Right ventricle myocardium superior (tissue), 1 donor: ENCODE results near the gene AFAP1. TPM values are rescaled to one million over a fixed set of nuclear protein-coding genes. Genes with fewer than 3 reads are reported as not detected.
A peak's percentile ranks its signal among the peaks of the same experiment; 100 is the strongest.

Experiments used
- ATAC-seq: fragments of 200-7000 bp; cut with Tn5 transposase; one replicate; pipeline ENCODE4 v1.9.1; 2020; ENCODE audit warnings: mild to moderate bottlenecking; ENCODE audit not compliant: poor library complexity
- DNase-seq: peaks from one replicate; pipeline ENCODE4 v3.0.0-alpha.2; 2020
- intact Hi-C: fragments of 100-400 bp; cut with DNase I; formaldehyde crosslinking; loops from one replicate; pipeline ENCODE4 v1.11.2; 2022
- total RNA-seq: library from RNA; stranded (reverse); fragmentation: NEBNext Ultra II Directional; extraction: Animal tissue kit (Norgen Biotek cat#: 25700); gene quantifications from one replicate; pipeline ENCODE4 v1.2.1, GENCODE V29; 2021
- donor health status: DM: no; HTN: yes; CAD: no; lungs with severe emphysema.

AFAP1 gene
- total RNA-seq, 1 donor from 2014 or later = 6.2 TPM

GRCh38 chr4:7805533-7806337 lies 133.9 kb downstream of the AFAP1 start:
- intact Hi-C loops = loop anchor here (2.0 kb wide), 1 partner anchor 183 kb away; no protein-coding TSS in a partner anchor
- peak; percentile 71 for ATAC-seq
- DNase-seq = peak; percentile 79

GRCh38 chr4:7804756-7805385 lies 134.8 kb downstream of the AFAP1 start:
- DNase-seq (no peak), ATAC-seq (no peak)
- intact Hi-C loops = loop anchor here (2.0 kb wide), 1 partner anchor 184 kb away; no protein-coding TSS in a partner anchor

GRCh38 chr4:7803992-7804755 lies 135.5 kb downstream of the AFAP1 start:
- DNase-seq (peak; percentile 89), ATAC-seq (peak; percentile 42)
- intact Hi-C loops = loop anchor here (2.0 kb wide), 1 partner anchor 185 kb away; no protein-coding TSS in a partner anchor

GRCh38 chr4:7803371-7803770 lies 136.3 kb downstream of the AFAP1 start:
- no peak for ATAC-seq
- DNase-seq = no peak
- intact Hi-C loops = no loop called here

- ATAC-seq (peak; percentile 65), DNase-seq (peak; percentile 85)
- intact Hi-C loops = loop anchor here (1.0 kb wide), 1 partner anchor 41 kb away; no protein-coding TSS in a partner anchor
Observed at GRCh38 chr4:7802093-7802726, 137.5 kb downstream of the AFAP1 start.

- ATAC-seq = no peak
- intact Hi-C loops = loop anchor here (1.0 kb wide), 1 partner anchor 40 kb away; no protein-coding TSS in a partner anchor
- no peak for DNase-seq
Observed at GRCh38 chr4:7801641-7802040, 138.0 kb downstream of the AFAP1 start.

- DNase-seq = no peak
- ATAC-seq = no peak
- intact Hi-C loops = no loop called here
Observed at GRCh38 chr4:7801001-7801400, 138.7 kb downstream of the AFAP1 start.

- DNase-seq (no peak), ATAC-seq (no peak)
- intact Hi-C loops = no loop called here
Observed at GRCh38 chr4:7800410-7800809, 139.3 kb downstream of the AFAP1 start.

GRCh38 chr4:7799736-7800135 lies 139.9 kb downstream of the AFAP1 start:
- ATAC-seq = no peak
- intact Hi-C loops = no loop called here

GRCh38 chr4:7799306-7799705 lies 140.4 kb downstream of the AFAP1 start:
- ATAC-seq = no peak
- DNase-seq = no peak
- intact Hi-C loops = no loop called here

More at GRCh38 chr4:7799736-7800135, 139.9 kb downstream of the AFAP1 start:
- no peak for DNase-seq

- intact Hi-C loops = no loop called here
- DNase-seq (no peak), ATAC-seq (no peak)
Observed at GRCh38 chr4:7798178-7798995, 141.3 kb downstream of the AFAP1 start.

GRCh38 chr4:7797330-7797729 lies 142.3 kb downstream of the AFAP1 start:
- intact Hi-C loops = no loop called here
- DNase-seq (no peak), ATAC-seq (no peak)

- DNase-seq (no peak), ATAC-seq (no peak)
- intact Hi-C loops = no loop called here
Observed at GRCh38 chr4:7795983-7796382, 143.7 kb downstream of the AFAP1 start.

- ATAC-seq (no peak), DNase-seq (no peak)
- intact Hi-C loops = no loop called here
Observed at GRCh38 chr4:7793186-7793585, 146.5 kb downstream of the AFAP1 start.

- ATAC-seq = no peak
- intact Hi-C loops = no loop called here
- DNase-seq = no peak
Observed at GRCh38 chr4:7792616-7793015, 147.0 kb downstream of the AFAP1 start.

- ATAC-seq (no peak), DNase-seq (no peak)
- intact Hi-C loops = no loop called here
Observed at GRCh38 chr4:7790999-7791398, 148.7 kb downstream of the AFAP1 start.

- no peak for DNase-seq
- intact Hi-C loops = no loop called here
- no peak for ATAC-seq
Observed at GRCh38 chr4:7790023-7790422, 149.6 kb downstream of the AFAP1 start.
